DND-41 (cell line): ENCODE data around the gene PYM1.

Source experiments
- ATAC-seq: fragments of 200-7000 bp; cut with Tn5 transposase; 3 replicates; pipeline ENCODE4 v1.9.1; 2021; ENCODE audit warnings: low read depth; ENCODE audit not compliant: insufficient read depth
- DNase-seq: peaks from one replicate; pipeline ENCODE4 v3.0.0-alpha.2; 2020
- H2AFZ ChIP-seq: 2 replicates; pipeline ENCODE4 v1.6.0; 2012; ENCODE audit warnings: low read depth, low read length
- H3K27ac ChIP-seq: 2 replicates; pipeline ENCODE4 v1.5.1; 2012; ENCODE audit warnings: low read length, inconsistent platforms
- H3K27me3 ChIP-seq: fragments of 200-600 bp; sonication (generic); 2 replicates; pipeline ENCODE4 v1.6.0; 2012; ENCODE audit warnings: low read length, mild to moderate bottlenecking, inconsistent platforms; ENCODE audit not compliant: insufficient read depth, poor library complexity
- H3K36me3 ChIP-seq: 2 replicates; pipeline ENCODE4 v1.5.1; 2012; ENCODE audit warnings: low read length, inconsistent platforms; ENCODE audit not compliant: insufficient read depth
- H3K4me1 ChIP-seq: 2 replicates; pipeline ENCODE4 v1.5.1; 2012; ENCODE audit warnings: mild to moderate bottlenecking, low read length; ENCODE audit not compliant: insufficient read depth
- H3K4me2 ChIP-seq: 2 replicates; pipeline ENCODE4 v1.6.0; 2012; ENCODE audit warnings: mild to moderate bottlenecking, moderate library complexity, low read length, inconsistent platforms; ENCODE audit not compliant: insufficient read depth
- H3K4me3 ChIP-seq, 2 experiments: fragments of 200-600 bp in 1 of 2; shearing (Covaris generic) in 1 of 2; 2 replicates each; pipeline ENCODE4 v1.5.1; 2012 to 2016; ENCODE audit warnings: inconsistent platforms in 2 of 2, low read length in 2 of 2, mild to moderate bottlenecking in 2 of 2, low read depth in 1 of 2, moderate library complexity in 1 of 2
- H3K79me2 ChIP-seq: 2 replicates; pipeline ENCODE4 v1.6.0; 2012; ENCODE audit warnings: low read length, inconsistent platforms; ENCODE audit not compliant: insufficient read depth
- H3K9ac ChIP-seq: 2 replicates; pipeline ENCODE4 v1.6.0; 2012; ENCODE audit warnings: low read depth, mild to moderate bottlenecking, inconsistent platforms, low read length, moderate library complexity
- H3K9me3 ChIP-seq: 2 replicates; pipeline ENCODE4 v1.5.1; 2012; ENCODE audit warnings: low read length, moderate library complexity, mild to moderate bottlenecking, inconsistent platforms; ENCODE audit not compliant: insufficient read depth, severe bottlenecking
- H4K20me1 ChIP-seq: 2 replicates; pipeline ENCODE4 v1.6.0; 2012; ENCODE audit warnings: low read length; ENCODE audit not compliant: insufficient read depth
- EZH2 ChIP-seq: IDR thresholded peaks from 3 replicates; pipeline ENCODE4 v1.6.1; 2012; ENCODE audit warnings: borderline replicate concordance, low read depth, mild to moderate bottlenecking, moderate library complexity, low read length, inconsistent platforms; ENCODE audit not compliant: severe bottlenecking
- TF ChIP-seq, protein P1 (sequence below): IDR thresholded peaks from 2 replicates; pipeline ENCODE4 v1.5.1; 2012; ENCODE audit warnings: borderline replicate concordance, low read length, moderate library complexity, mild to moderate bottlenecking; ENCODE audit not compliant: poor library complexity, severe bottlenecking; ENCODE audit errors: extremely low read depth

PYM1 gene

DNA sequence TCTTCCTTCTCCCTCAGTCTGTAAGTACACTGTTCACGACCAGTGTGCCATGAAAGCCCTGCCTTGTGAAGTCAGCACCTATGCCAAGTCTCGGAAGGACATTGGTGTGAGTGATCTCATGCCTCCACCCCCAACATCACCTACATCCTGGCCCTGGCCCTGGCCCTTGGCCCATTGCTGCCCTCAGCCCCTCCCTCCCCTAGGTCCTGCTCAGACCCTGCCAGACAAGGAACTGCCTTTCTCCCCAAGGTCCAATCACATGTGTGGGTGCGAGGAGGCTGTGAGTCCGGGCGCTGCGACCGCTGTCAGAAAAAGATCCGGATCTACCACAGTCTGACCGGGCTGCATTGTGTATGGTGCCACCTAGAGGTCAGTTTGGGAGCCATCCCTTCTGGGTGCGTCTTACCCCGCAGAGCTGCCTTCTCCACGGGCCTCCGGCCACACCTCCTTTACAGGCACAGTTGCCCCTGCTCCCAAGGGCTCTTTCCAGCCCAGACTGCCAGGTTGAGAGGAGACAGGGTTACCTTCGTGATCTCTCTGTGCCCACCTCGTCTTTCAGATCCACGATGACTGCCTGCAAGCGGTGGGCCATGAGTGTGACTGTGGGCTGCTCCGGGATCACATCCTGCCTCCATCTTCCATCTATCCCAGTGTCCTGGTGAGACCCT lies 12.5 kb upstream of the PYM1 start:
- Histone ChIP-seq H3K27ac (peak overlapping the region; percentile 47), H3K4me2 (no peak overlapping the region), H3K27me3 (no peaks in the 10 kb centered on the region), H2AFZ (no peak overlapping the region), H4K20me1 (peaks cover 46% of the 10 kb centered on the region), H3K4me1 (peaks cover 6% of the 10 kb centered on the region), H3K36me3 (peaks cover 99% of the 10 kb centered on the region), H3K9ac (no peak overlapping the region), H3K9me3 (no peaks in the 10 kb centered on the region), H3K4me3 (no peak overlapping the region), H3K79me2 (peaks cover 49% of the 10 kb centered on the region)
- DNase-seq (peak; percentile 83), ATAC-seq (peak; percentile 95)
- TF ChIP-seq EZH2 = no peak
- TF ChIP-seq, protein P1, sequence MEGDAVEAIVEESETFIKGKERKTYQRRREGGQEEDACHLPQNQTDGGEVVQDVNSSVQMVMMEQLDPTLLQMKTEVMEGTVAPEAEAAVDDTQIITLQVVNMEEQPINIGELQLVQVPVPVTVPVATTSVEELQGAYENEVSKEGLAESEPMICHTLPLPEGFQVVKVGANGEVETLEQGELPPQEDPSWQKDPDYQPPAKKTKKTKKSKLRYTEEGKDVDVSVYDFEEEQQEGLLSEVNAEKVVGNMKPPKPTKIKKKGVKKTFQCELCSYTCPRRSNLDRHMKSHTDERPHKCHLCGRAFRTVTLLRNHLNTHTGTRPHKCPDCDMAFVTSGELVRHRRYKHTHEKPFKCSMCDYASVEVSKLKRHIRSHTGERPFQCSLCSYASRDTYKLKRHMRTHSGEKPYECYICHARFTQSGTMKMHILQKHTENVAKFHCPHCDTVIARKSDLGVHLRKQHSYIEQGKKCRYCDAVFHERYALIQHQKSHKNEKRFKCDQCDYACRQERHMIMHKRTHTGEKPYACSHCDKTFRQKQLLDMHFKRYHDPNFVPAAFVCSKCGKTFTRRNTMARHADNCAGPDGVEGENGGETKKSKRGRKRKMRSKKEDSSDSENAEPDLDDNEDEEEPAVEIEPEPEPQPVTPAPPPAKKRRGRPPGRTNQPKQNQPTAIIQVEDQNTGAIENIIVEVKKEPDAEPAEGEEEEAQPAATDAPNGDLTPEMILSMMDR = peak; percentile 96

- H3K27me3 ChIP-seq = no peaks in the 10 kb centered on the region
- peaks cover 58% of the 10 kb centered on the region for H4K20me1 ChIP-seq
- peaks cover 62% of the 10 kb centered on the region for H3K79me2 ChIP-seq
- TF ChIP-seq, protein P1 = no peak
- TF ChIP-seq EZH2 = no peak
- H3K9ac ChIP-seq = no peak overlapping the region
- H3K36me3 ChIP-seq = peaks cover 99% of the 10 kb centered on the region
- no peaks in the 10 kb centered on the region for H3K9me3 ChIP-seq
- no peak overlapping the region for H3K27ac ChIP-seq
- no peak overlapping the region for H3K4me2 ChIP-seq
- H2AFZ ChIP-seq = no peak overlapping the region
- peaks cover 18% of the 10 kb centered on the region for H3K4me1 ChIP-seq
- ATAC-seq = no peak
- DNase-seq = no peak
- no peak overlapping the region for H3K4me3 ChIP-seq
Measured at GRCh38 chr12:55938826-55939501, 11.3 kb upstream of the PYM1 start.

DNA sequence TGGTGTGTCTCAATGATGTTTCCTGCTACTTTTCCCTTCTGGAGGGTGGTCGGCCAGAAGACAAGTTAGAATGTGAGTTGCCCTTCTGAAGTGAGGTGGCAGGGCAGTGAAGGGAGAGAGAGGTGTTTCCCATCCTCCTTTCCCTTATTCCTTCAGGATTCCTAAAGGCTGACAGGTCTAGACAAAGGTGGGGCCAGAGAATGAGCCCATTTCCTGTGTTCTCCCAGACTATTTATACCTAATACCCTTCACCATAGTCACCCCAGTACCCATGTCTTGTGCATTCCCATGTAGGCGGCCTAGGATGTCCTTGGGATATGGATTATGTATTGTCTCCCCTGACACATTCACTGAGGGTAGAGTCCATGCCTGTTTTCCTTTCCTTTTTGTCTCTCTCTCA lies 10.3 kb upstream of the PYM1 start:
- H4K20me1 ChIP-seq = peaks cover 68% of the 10 kb centered on the region
- TF ChIP-seq EZH2 = no peak
- TF ChIP-seq, protein P1 = no peak
- H3K79me2 ChIP-seq = peaks cover 72% of the 10 kb centered on the region
- H3K27me3 ChIP-seq = no peaks in the 10 kb centered on the region
- no peak overlapping the region for H2AFZ ChIP-seq
- H3K27ac ChIP-seq = no peak overlapping the region
- H3K4me3 ChIP-seq = no peak overlapping the region
- no peak for DNase-seq
- H3K36me3 ChIP-seq = peaks cover 100% of the 10 kb centered on the region
- no peak overlapping the region for H3K4me2 ChIP-seq
- no peak overlapping the region for H3K9ac ChIP-seq
- peaks cover 28% of the 10 kb centered on the region for H3K4me1 ChIP-seq
- no peak for ATAC-seq
- H3K9me3 ChIP-seq = no peaks in the 10 kb centered on the region
